T-helper 1 cell treated with Interleukin-12 subunit alpha and Interleukin-12 subunit beta and Interleukin-4 antibody, amounts not matched to agents 30 μg/mL and 1 μg/mL, for 36 hours (primary cell): Measurements from ENCODE around the gene KAT2A.
A peak's percentile ranks its signal among the peaks of the same experiment; 100 is the strongest.
"Not testable (repeated sequence)": the region's sequence is repeated elsewhere in the genome, so short reads cannot be mapped to it uniquely, and the experiment has no call there.

Experiments
- H3K27ac Mint-ChIP-seq: one replicate; pipeline ENCODE4 v1.8.0; 2021; ENCODE audit warnings: mild to moderate bottlenecking, mixed read lengths
- H3K27me3 Mint-ChIP-seq: one replicate; pipeline ENCODE4 v1.8.0; 2021; ENCODE audit warnings: low read depth, mixed read lengths
- H3K36me3 Mint-ChIP-seq: one replicate; pipeline ENCODE4 v1.8.0; 2021; ENCODE audit warnings: low read depth, mixed read lengths
- H3K4me1 Mint-ChIP-seq: one replicate; pipeline ENCODE4 v1.8.0; 2021; ENCODE audit warnings: low read depth, mixed read lengths
- H3K4me3 Mint-ChIP-seq: one replicate; pipeline ENCODE4 v1.8.0; 2021; ENCODE audit warnings: mild to moderate bottlenecking, moderate library complexity, mixed read lengths
- H3K9me3 Mint-ChIP-seq: one replicate; pipeline ENCODE4 v1.8.0; 2021; ENCODE audit warnings: mixed read lengths

Gene KAT2A

DNA sequence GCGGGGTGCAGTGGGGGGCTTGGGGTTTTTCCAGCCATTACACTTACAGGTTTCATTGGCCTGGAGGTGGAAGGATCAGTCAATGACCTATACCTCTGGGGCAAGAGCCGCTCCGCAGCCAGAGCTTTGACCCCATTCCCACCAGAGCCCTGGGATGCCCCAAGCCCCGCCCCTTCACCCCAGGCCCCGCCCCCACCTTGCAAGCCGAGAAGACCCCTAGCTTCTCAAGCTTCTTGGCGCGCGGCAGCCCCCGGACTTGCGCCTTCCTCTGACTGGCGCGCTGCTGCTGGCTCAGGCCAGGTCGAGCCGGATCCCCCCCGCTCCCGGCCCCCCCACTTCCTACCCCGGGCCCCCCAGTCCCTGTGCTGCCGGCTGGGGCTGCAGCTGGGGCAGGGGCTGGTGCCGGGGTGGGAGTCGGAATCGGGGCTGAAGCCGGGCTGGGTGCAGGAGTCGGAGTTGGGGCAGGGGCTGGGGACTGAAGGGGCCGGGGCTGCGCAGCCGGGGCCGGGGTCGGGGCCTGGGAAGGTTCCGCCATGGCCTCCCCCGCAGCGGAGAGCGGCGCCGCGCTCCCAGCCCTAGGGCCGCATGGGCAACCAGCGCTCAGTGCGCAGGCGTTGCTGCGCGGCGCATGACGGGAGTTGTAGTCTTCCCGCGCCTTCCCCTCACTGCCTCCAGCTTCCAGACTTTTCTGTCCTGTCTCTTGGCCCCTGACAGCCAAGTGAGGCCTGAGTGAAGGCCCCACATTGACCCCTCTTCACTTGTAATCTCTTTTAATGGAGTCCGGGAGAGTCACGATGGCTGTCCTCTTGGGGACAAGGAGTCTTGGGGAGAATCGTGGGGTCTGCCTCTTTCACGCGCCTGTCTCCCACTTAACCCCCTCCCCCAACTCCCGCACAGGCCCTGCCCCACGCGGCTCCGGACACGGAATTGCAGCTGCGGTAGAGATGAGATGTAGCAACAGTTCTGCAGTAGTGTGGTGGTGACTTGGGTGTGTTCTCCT is at the start of gene KAT2A:
Gene KAT2A, minus strand, starts transcription at position 598 of the 1,000 bp plus-strand sequence. Its CDS starts 63 bp downstream, at position 535.
- Mint-ChIP-seq H3K36me3 (peaks cover 20% of the 10 kb centered on the region), H3K27ac (peak within 1 kb of the TSS; percentile 31), H3K4me1 (peaks cover 16% of the 10 kb centered on the region), H3K9me3 (no peaks in the 10 kb centered on the region), H3K27me3 (no peaks in the 10 kb centered on the region), H3K4me3 (peak within 1 kb of the TSS; percentile 70)

DNA sequence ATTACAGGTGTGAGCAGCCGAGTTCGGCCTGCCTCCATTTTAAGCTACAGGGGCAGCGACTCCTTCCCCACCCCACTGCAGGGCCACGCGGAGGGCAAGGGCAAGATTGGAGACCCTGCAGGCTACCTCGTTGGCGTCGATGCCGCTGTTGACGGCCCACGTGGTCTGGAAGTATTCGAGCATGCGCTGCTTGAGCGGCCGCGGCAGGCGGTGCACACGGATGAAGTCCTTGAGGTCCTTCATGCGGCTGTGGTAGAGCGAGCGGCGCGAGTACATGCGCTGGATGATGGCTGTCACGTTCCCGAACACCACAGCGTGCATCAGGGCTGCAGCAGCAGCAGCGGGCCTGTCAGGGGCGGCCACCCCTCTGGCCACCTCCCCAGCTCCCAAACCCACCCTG is 48.2 kb upstream of the KAT2A start:
- Mint-ChIP-seq H3K9me3 (no peaks in the 10 kb centered on the region), H3K27ac (no peak overlapping the region), H3K4me3 (no peak overlapping the region), H3K27me3 (no peaks in the 10 kb centered on the region), H3K4me1 (no peaks in the 10 kb centered on the region), H3K36me3 (no peaks in the 10 kb centered on the region)

DNA sequence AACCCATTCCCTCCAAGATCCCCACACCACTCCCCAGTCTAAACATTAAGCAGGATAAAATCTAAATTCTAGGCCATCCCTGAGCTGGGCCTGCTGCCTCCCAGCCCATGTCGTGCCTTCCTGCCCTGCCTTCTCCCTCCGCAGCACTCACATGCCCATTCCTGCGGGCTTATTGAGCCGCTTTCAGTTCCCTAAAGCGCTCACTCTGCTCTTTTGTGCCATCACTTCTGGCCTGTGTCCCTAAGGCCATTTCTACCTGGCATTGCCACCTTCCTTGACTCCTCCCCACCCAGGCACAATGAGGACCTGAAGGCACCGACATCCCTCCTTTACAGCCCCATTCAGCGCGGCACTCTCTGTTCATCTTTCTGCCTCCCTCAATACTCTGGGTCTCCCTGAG is 46.6 kb upstream of the KAT2A start:
- H3K36me3 Mint-ChIP-seq, result no peaks in the 10 kb centered on the region
- no peaks in the 10 kb centered on the region for H3K9me3 Mint-ChIP-seq
- H3K27me3 Mint-ChIP-seq, result no peaks in the 10 kb centered on the region
- H3K27ac Mint-ChIP-seq, result no peak overlapping the region
- H3K4me3 Mint-ChIP-seq, result no peak overlapping the region
- peaks cover 4% of the 10 kb centered on the region for H3K4me1 Mint-ChIP-seq

DNA sequence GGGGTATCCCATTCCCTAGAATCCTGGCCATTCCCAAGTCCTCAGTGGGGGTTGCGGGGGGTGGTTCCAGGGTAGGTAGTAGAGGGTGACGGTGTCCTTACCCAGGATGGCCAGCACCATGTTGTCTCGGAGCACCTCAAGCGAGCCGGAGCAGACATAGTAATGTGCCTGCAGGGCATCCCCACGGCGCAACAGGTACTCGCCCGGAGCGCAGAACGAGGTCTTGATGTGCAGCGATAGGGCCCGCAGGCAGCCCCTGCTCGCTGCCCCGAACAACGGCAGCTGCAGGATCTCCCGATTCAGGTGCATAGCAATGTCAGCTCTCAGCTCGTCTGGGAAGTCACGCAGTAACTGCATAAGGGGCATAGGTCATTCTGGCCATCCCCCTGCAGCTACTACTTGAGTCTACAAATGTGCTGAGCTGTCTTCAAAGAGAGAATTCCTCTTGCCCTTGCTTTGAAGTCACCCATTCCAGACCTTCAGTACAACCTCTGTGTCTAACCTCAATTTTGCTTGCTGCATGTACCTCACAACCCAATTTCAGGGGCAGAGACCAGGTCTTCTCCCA is 45.1 kb upstream of the KAT2A start:
- no peaks in the 10 kb centered on the region for H3K36me3 Mint-ChIP-seq
- no peak overlapping the region for H3K27ac Mint-ChIP-seq
- H3K9me3 Mint-ChIP-seq, result no peaks in the 10 kb centered on the region
- no peaks in the 10 kb centered on the region for H3K27me3 Mint-ChIP-seq
- H3K4me3 Mint-ChIP-seq, result no peak overlapping the region
- H3K4me1 Mint-ChIP-seq, result peaks cover 4% of the 10 kb centered on the region

DNA sequence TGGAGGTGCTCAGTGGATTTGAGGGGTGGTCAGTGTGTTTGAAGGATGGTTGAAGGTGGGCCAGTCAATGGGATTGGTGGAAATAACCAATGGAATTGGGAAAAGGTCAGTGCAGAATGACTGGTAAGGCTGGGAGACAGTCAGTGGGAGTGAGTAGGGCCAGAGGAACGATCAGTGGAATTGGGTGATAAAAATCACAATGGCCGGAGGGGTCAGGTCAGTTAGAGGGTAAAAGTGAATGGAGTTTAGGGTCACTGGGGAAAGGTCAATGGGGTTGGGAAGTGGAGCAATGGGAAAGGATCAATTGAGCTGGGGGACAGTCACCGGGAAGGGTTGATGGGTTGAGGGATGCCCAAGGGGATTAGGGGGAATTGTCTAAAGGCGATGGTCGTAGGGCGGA is 44.6 kb upstream of the KAT2A start:
- Mint-ChIP-seq H3K4me1 (peaks cover 4% of the 10 kb centered on the region), H3K27me3 (no peaks in the 10 kb centered on the region), H3K36me3 (no peaks in the 10 kb centered on the region), H3K9me3 (no peaks in the 10 kb centered on the region), H3K4me3 (no peak overlapping the region), H3K27ac (peak overlapping the region; percentile 14)

DNA sequence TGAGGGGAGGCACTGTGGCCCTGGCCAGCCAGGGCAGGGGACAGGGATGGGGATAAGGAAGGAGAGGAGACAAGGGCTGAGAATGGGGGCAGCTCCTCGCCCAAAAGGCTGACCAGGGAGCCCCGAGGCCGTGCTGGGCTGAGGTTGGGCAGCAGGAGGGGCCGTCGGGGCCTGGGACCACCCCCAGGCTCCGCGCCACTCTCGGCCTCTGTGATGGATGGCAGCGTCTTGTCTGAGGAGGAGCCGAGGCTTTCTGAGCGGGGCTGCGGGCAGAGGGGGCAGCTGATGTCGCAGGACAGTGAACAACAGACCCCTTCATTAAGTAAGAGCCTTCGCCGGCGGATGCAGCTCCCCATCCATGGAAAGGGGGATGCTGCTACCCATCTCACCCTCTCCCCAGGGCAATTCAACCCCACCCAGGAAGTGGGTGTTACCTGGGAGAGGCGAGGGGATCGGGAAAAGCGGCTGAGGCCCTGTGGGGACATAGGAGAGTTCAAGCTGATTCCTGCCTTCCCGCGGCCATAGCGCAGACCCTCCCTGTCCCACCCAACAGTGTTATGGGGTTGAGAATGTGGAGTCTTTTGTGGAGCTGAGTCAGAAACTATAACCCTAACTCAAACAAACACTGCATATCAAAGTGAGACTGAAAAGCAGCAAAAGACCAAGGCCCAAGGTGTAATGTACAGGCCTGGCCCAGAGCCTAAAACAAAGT is 42.7 kb upstream of the KAT2A start:
- no peaks in the 10 kb centered on the region for H3K27me3 Mint-ChIP-seq
- H3K36me3 Mint-ChIP-seq, result no peaks in the 10 kb centered on the region

DNA sequence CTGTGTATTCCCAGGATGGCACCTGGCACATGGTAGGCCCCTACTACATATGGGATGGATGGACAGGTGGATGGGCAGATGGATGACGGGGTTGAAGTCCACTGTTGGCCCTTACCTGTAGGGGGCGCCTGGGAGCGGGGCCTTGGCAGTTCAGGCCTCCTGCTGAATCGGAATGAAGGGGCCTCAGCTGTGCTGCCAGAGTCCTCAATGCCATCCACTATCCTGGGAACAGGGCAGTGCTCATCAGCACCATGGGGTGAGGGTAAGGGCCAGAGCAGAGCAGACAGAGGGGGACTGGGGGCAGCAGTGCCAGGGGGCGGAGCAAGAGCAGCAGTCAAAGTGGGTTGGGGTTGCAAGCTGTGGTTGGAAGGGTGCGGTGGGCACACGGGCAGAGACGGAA is 41.9 kb upstream of the KAT2A start:
- Mint-ChIP-seq H3K4me3 (no peak overlapping the region), H3K4me1 (peaks cover 4% of the 10 kb centered on the region), H3K9me3 (no peaks in the 10 kb centered on the region), H3K27ac (no peak overlapping the region), H3K27me3 (no peaks in the 10 kb centered on the region), H3K36me3 (no peaks in the 10 kb centered on the region)

More for the DNA sequence above, 42.7 kb upstream of the KAT2A start:
- no peaks in the 10 kb centered on the region for H3K9me3 Mint-ChIP-seq
- H3K4me3 Mint-ChIP-seq, result no peak overlapping the region
- peaks cover 4% of the 10 kb centered on the region for H3K4me1 Mint-ChIP-seq
- H3K27ac Mint-ChIP-seq, result no peak overlapping the region

DNA sequence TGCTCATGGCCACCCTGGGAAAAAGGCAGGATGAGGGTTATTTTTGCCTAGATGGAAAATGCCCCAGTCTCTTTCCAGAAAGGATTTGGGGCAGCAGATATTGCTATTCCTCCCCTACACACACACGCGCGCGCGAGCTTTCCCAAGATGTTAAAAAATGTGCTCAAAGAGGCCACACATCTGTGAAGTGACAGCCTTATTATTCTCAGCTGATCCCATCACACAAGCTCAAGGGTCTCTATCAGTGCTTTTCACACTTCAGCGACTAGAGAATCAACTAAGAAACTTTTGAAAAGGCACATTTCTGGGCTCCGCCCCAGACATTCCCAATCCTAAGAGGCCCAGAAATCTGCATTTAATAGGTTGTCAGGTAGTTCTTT is 39.4 kb upstream of the KAT2A start:
- H3K36me3 Mint-ChIP-seq, result no peaks in the 10 kb centered on the region
- H3K4me1 Mint-ChIP-seq, result peaks cover 7% of the 10 kb centered on the region
- no peak overlapping the region for H3K27ac Mint-ChIP-seq
- no peak overlapping the region for H3K4me3 Mint-ChIP-seq
- no peaks in the 10 kb centered on the region for H3K27me3 Mint-ChIP-seq
- no peaks in the 10 kb centered on the region for H3K9me3 Mint-ChIP-seq

DNA sequence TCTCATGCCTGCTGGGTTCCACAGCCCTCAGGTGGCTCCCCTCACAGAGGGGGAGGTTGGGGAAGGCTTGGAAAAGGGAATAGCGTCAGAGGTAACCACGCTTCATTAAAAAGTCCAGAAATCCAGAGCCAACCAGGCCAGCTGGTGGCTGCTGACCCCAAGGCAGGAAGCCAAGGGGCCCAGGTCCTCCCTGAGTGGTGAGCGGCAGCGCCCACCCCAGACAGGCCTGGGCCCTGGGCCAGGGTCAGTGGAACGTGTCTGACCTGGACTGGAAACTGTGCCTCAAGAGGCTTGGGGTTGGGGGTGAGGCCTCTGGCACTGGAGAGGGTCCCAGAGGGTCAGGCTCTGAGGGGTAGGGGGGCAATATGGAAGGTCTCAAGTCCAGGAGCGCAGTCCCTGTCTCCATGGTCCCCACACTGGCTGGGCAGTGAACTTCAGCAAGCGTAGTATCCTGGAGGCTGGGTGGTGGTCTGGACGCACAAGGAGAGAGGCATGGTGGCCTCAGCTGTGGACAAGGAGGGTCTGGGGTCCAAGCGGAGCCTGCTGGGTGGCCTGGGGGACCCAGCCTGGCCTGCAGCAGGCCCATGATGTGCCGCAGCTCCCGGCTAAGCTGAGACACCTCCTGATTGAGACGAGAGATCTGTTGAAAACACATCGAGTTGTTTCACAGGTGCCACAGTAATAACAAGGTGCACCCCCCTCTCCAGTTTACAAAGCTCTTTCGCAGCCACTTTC is 38.8 kb upstream of the KAT2A start:
- H3K4me1 Mint-ChIP-seq, result peaks cover 7% of the 10 kb centered on the region
- H3K9me3 Mint-ChIP-seq, result no peaks in the 10 kb centered on the region
- no peak overlapping the region for H3K4me3 Mint-ChIP-seq
- no peaks in the 10 kb centered on the region for H3K27me3 Mint-ChIP-seq
- H3K27ac Mint-ChIP-seq, result no peak overlapping the region
- no peaks in the 10 kb centered on the region for H3K36me3 Mint-ChIP-seq

DNA sequence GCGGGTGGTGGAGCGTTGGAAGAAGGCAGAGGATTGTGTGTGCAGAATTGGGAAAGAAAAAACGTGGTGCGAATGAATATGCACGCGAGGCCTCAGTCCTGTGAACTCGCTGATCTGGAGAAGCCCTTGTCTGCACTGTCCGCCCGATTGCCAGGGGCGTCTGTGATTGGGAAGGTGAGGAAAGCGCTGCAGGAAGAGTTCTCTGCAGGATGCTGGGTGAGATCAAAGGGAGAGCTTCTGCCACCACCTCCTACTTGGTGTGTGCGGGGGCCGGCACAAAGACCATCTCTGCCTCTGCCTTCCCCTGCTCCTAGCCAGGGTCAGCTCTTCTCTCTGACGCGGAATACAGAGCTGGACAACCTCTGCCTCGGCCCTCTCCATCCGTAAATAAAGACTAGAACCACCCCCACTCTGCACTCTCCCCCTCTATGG is 34.5 kb upstream of the KAT2A start:
- H3K4me1 Mint-ChIP-seq, result peaks cover 20% of the 10 kb centered on the region
- peaks cover 8% of the 10 kb centered on the region for H3K36me3 Mint-ChIP-seq
- no peaks in the 10 kb centered on the region for H3K27me3 Mint-ChIP-seq
- H3K4me3 Mint-ChIP-seq, result peak overlapping the region; percentile 87
- peak overlapping the region; percentile 18 for H3K27ac Mint-ChIP-seq
- H3K9me3 Mint-ChIP-seq, result no peaks in the 10 kb centered on the region

DNA sequence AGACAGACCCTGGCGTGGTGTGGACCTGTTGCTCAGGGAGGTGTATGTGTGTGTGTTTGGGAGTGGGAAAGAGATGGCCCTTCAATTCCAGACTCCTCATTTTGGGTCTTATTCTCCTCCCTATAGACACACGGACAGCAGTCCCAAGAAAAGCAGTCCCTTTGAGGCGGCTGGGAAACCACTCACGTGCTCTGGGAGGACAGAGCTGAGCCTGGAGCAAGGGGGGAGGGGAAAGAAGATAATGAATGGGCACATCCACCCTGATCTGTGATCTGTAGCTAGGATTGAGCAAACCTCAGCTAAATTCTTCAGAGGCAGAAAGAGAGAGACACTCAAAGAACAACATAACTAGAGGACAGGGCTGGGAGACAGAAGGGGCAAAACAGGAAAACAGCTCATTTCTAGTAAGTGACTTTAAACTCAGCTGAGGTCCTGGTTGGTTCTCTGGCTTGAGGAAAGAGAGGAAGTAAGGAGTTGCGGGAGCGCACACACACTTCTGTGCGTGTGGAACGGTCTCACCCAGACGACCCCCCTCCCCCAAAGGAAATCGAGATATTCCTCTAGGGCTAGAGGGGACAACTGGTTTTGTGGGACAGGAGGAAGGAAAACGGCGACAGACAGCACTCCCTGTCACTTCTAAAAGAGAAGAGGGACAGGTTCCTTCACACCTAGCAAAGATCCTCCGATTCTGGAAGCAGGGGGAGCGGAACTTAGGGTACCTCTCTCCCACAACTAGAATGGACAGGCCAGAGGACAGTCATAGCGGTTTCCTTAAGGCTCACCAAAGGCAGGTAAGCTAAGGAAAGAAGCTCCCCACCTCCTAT is 33.0 kb upstream of the KAT2A start:
- Mint-ChIP-seq H3K27me3 (no peaks in the 10 kb centered on the region), H3K4me1 (peaks cover 20% of the 10 kb centered on the region), H3K4me3 (peak overlapping the region; percentile 87), H3K27ac (peak overlapping the region; percentile 63), H3K9me3 (no peaks in the 10 kb centered on the region), H3K36me3 (peaks cover 8% of the 10 kb centered on the region)

DNA sequence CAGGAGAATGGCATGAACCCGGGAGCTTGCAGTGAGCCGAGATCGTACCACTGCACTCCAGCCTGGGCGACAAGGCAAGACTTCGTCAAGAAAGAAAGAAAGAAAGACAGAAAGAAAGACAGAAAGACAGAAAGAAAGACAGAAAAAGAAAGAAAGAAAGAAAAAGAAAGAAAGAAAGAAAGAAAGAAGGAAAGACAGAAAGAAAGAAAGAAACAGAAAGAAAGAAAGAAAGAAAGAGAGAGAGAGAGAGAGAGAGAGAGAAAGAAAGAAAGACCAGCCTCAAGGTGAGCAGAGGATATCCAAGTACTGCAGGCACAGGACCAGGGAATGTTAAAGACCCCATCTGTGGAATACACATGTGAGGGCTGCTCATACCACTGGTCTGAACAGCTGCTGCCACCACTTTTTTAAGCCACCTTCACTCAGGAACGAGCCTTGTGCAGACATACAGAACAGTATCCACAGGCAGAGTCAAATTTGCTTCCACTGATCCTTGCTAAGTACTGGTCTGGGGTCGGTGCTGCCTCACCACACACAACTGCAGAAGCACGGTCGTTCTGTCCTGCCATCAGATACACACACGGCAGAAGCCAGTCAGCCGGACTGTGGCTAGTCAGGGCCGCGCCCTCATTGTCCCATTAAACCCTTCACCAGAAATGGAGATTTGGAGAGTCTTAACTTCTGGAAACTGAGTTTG is 25.9 kb upstream of the KAT2A start:
- Mint-ChIP-seq H3K36me3 (peaks cover 17% of the 10 kb centered on the region), H3K27ac (peak overlapping the region; percentile 5), H3K9me3 (no peaks in the 10 kb centered on the region), H3K4me3 (no peak overlapping the region), H3K4me1 (peaks cover 14% of the 10 kb centered on the region), H3K27me3 (no peaks in the 10 kb centered on the region)

DNA sequence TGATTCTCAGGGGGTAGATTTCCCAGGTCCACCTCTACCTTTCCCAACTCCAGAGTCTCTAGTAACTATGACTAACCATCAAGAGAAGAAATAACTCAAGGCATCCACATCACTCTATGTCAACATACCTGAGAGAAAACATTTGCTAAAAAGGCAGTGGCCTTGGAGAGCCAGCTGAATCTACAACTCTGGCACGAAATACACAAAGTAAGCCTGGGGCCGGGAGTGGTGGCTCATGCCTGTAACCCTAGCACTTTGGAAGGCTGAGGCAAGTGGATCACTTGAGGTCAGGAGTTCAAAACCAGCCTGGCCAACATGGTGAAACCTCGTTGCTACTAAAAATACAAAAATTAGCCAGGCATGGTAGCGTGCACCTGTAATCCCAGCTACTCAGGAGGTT is 22.0 kb upstream of the KAT2A start:
- H3K4me3 Mint-ChIP-seq, H3K9me3 Mint-ChIP-seq, H3K27me3 Mint-ChIP-seq, H3K27ac Mint-ChIP-seq: not testable (repeated sequence)
- peaks cover 12% of the 10 kb centered on the region for H3K4me1 Mint-ChIP-seq
- peaks cover 14% of the 10 kb centered on the region for H3K36me3 Mint-ChIP-seq
